ENCODE data around the gene BNIPL. TPM values are rescaled to one million over a fixed set of nuclear protein-coding genes. Genes with fewer than 3 reads are reported as not detected.

The BNIPL gene
- total and polyA plus RNA-seq, 2 of the 8 experiments (the other 6 are each of a cell fraction or from before 2014, with no cell fraction given), result 2.4 to 3.3 TPM

- Histone ChIP-seq H4K20me1 (replicated peaks in 1 of 2; ENCODE audit: control insufficient read depth in 1 of 2, insufficient read depth in 2 of 2, low read length in 2 of 2) (peaks cover 0 to 3% of the 10 kb centered on the region in 2 experiments), H3K4ac (replicated peaks; ENCODE audit: insufficient read length, low read depth, low read length) (peak overlapping the region; percentile 64), H2BK5ac (ENCODE audit: low read depth, low read length) (peak overlapping the region; percentile 88), H3K79me2 (ENCODE audit: control insufficient read depth in 1 of 2, insufficient read depth in 2 of 2, low read length in 2 of 2) (no peaks in the 10 kb centered on the region), H2BK15ac (ENCODE audit: low read length) (0 out of 2 replicates have a peak overlapping the region, but pooled peaks have one; percentile 92), H4K91ac (replicated peaks; ENCODE audit: insufficient read length, low read length) (peak overlapping the region; percentile 83), H2BK20ac (ENCODE audit: low read length) (no peak overlapping the region), H2BK120ac (replicated peaks; ENCODE audit: low read depth, low read length) (peak overlapping the region; percentile 16), H3K27me3 (replicated peaks in 1 of 4; ENCODE audit: control insufficient read depth in 3 of 4, extremely low read depth in 1 of 4, insufficient read depth in 3 of 4, low read length in 3 of 4) (no peaks in the 10 kb centered on the region), H3K18ac (ENCODE audit: extremely low read depth, low read length) (peak overlapping the region; percentile 95), H4K5ac (ENCODE audit: insufficient read length, low read depth, low read length) (peak overlapping the region; percentile 32), H3K14ac (ENCODE audit: insufficient read length) (no peak overlapping the region), H3K9me3 (ENCODE audit: insufficient read depth in 2 of 2, low read depth in 1 of 2, low read length in 1 of 2) (no peaks in the 10 kb centered on the region; a peak in 1 of 4 replicates), H3K56ac (replicated peaks; ENCODE audit: insufficient read length, low read depth, low read length) (peak overlapping the region; percentile 74), H3K23me2 (ENCODE audit: low read depth, low read length) (peaks cover 8% of the 10 kb centered on the region; the same call in 1 of the 2 replicates), H2AFZ (ENCODE audit: low read length) (peak overlapping the region; percentile 18; the same call in 1 of the 2 replicates), H3K4me3 (ENCODE audit: extremely low read depth in 1 of 4, insufficient read depth in 2 of 4, low read depth in 3 of 4, low read length in 4 of 4) (peak overlapping the region; percentile 70 to 96 (median 84)), H4K8ac (ENCODE audit: extremely low read depth, insufficient read depth, low read length) (peak overlapping the region; percentile 95; the same call in 1 of the 2 replicates), H3K36me3 (ENCODE audit: control insufficient read depth in 2 of 4, insufficient read depth in 4 of 4, low read length in 3 of 4) (peaks cover 2 to 32% (median 11%) of the 10 kb centered on the region in 4 experiments; a peak in 6 of 8 replicates), H2AK5ac (ENCODE audit: low read depth, low read length) (0 out of 2 replicates have a peak overlapping the region, but pooled peaks have one; percentile 55), H3K4me2 (ENCODE audit: insufficient read depth in 1 of 2, low read depth in 2 of 2, low read length in 2 of 2) (peak overlapping the region; percentile 92 to 98), H3K9ac (replicated peaks in 1 of 4; ENCODE audit: extremely low read depth in 1 of 4, low read depth in 3 of 4, low read length in 3 of 4) (peak overlapping the region; percentile 64 to 81 (median 74)), H3K27ac (ENCODE audit: low read depth, low read length) (peak overlapping the region; percentile 60), H2BK12ac (ENCODE audit: low read depth, low read length) (0 out of 2 replicates have a peak overlapping the region, but pooled peaks have one; percentile 50), H3K79me1 (ENCODE audit: low read depth, low read length) (no peaks in the 10 kb centered on the region), H3K23ac (ENCODE audit: insufficient read length) (no peak overlapping the region), H3K4me1 (replicated peaks in 1 of 4; ENCODE audit: control insufficient read depth in 3 of 4, insufficient read depth in 4 of 4, low read length in 3 of 4) (peaks cover 0 to 7% (median 3%) of the 10 kb centered on the region in 4 experiments; a peak in 4 of 7 replicates)
- CTCF ChIA-PET (ENCODE audit: partially characterized antibody), result interaction anchor here (0.6 to 9.6 kb wide), 19 partner anchors 9 to 222 kb away, joined by 3 to 95 read pairs (median 3); partner anchors contain the start of genes CDC42SE1, MINDY1 and MLLT11
- POLR2A ChIA-PET (ENCODE audit: partially characterized antibody), result interaction anchor here (0.7 to 7.7 kb wide), 19 partner anchors 11 to 233 kb away, joined by 3 to 107 read pairs (median 5); partner anchors contain the start of genes ANXA9, BNIPL, CDC42SE1 and GABPB2
- 2% methylated on average over 45 of the region's 48 CpGs; no CpG with 5 or more reads in 1 of the 2 experiments for WGBS, 2 experiments (ENCODE audit: extremely low coverage in 1 of 2, insufficient coverage in 1 of 2, insufficient read length in 1 of 2, insufficient replicate concordance in 2 of 2, low coverage in 1 of 2, low lambda C conversion rate in 2 of 2, missing lambda C conversion rate in 1 of 2)
- peak in 1 of 2 experiments; percentile 85 for DNase-seq (ENCODE audit: low read depth in 1 of 2, low spot score in 2 of 2)
- FAIRE-seq, result no peak
- TF ChIP-seq CTCF (IDR thresholded peaks at IDR 0.05; ENCODE audit: control extremely low read depth in 1 of 3, insufficient read depth in 1 of 3, low read depth in 1 of 3, low read length in 3 of 3) (peak; percentile 73 to 84 (median 82)), BCL11A (IDR thresholded peaks at IDR 0.05; ENCODE audit: low read depth in 2 of 2, low read length in 2 of 2) (no peak), CHD2 (IDR thresholded peaks at IDR 0.05; ENCODE audit: low read length) (no peak), FOSL1 (IDR thresholded peaks at IDR 0.05; ENCODE audit: insufficient read depth, low read depth, low read length) (no peak), SUZ12 (IDR thresholded peaks at IDR 0.05; ENCODE audit: low read length) (no peak), MAX (IDR thresholded peaks at IDR 0.05) (peak; percentile 59), SRF (IDR thresholded peaks at IDR 0.05; ENCODE audit: low read depth, low read length) (no peak), JUND (IDR thresholded peaks at IDR 0.05; ENCODE audit: low read length) (no peak)
Observed at GRCh38 chr1:151047925-151048644, 11.7 kb downstream of the BNIPL start.

Measured in H1 (cell line).